ENCODE results near the gene MSX1. TPM values are rescaled to one million over a fixed set of nuclear protein-coding genes. Genes with fewer than 3 reads are reported as not detected.

The MSX1 gene
- total RNA-seq, 1 donor from 2014 or later: 0.26 TPM

GRCh38 chr4:4853371-4853823 lies 6.1 kb upstream of the MSX1 start:
- no peak for FAIRE-seq
- H3K4me3 ChIP-seq (ENCODE audit: low read depth, low read length): no peak overlapping the region
- TF ChIP-seq, protein P1, sequence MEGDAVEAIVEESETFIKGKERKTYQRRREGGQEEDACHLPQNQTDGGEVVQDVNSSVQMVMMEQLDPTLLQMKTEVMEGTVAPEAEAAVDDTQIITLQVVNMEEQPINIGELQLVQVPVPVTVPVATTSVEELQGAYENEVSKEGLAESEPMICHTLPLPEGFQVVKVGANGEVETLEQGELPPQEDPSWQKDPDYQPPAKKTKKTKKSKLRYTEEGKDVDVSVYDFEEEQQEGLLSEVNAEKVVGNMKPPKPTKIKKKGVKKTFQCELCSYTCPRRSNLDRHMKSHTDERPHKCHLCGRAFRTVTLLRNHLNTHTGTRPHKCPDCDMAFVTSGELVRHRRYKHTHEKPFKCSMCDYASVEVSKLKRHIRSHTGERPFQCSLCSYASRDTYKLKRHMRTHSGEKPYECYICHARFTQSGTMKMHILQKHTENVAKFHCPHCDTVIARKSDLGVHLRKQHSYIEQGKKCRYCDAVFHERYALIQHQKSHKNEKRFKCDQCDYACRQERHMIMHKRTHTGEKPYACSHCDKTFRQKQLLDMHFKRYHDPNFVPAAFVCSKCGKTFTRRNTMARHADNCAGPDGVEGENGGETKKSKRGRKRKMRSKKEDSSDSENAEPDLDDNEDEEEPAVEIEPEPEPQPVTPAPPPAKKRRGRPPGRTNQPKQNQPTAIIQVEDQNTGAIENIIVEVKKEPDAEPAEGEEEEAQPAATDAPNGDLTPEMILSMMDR (IDR thresholded peaks at IDR 0.05; ENCODE audit: insufficient read depth, low read length, severe bottlenecking): no peak

DNA sequence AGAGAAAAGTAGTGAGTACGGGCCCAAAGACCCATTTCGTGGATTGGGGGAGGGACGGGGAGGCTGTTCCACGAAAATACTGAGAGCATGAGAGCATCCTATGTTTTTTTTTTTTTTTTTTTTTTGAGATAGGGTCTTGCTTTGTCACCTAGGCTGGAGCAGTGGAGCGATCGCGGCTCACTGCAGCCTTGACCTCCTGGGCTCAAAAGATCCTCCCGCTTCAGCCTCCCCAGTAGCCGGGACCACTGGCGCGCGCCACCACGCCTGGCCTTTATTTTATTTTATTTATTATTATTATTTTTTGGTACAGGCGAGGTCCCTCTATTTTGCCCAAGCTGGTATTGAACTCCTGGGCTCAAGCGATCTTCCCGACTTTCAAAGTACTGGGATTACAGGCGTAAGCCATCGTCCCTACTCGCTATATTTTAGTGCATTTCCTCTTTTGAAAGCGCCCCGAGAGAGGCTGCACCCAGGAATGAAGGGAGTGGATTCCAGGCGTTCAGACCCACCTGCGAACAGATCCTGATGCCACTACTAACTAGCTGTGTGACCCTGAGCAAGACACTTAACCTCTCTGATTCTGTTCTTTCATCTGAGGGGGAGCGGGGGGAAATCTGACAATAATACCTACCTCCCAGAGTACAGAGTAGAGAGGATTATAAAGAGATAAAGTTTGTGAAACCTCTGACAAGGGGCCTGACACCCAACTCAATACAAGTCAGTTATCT lies 5.4 kb upstream of the MSX1 start:
- FAIRE-seq (no peak), DNase-seq (ENCODE audit: low read depth) (no peak)
- no peak overlapping the region for H3K4me3 ChIP-seq (ENCODE audit: low read depth, low read length)
- peaks cover 53% of the 10 kb centered on the region for H3K27me3 ChIP-seq (ENCODE audit: control insufficient read depth, insufficient read depth, low read length)
- H3K36me3 ChIP-seq (ENCODE audit: control insufficient read depth, insufficient read depth, low read length): no peaks in the 10 kb centered on the region
- TF ChIP-seq, protein P1 (IDR thresholded peaks at IDR 0.05; ENCODE audit: insufficient read depth, low read length, severe bottlenecking): no peak

More at GRCh38 chr4:4853371-4853823, 6.1 kb upstream of the MSX1 start:
- peaks cover 50% of the 10 kb centered on the region for H3K27me3 ChIP-seq (ENCODE audit: control insufficient read depth, insufficient read depth, low read length)
- H3K36me3 ChIP-seq (ENCODE audit: control insufficient read depth, insufficient read depth, low read length): no peaks in the 10 kb centered on the region
- no peak for DNase-seq (ENCODE audit: low read depth)

DNA sequence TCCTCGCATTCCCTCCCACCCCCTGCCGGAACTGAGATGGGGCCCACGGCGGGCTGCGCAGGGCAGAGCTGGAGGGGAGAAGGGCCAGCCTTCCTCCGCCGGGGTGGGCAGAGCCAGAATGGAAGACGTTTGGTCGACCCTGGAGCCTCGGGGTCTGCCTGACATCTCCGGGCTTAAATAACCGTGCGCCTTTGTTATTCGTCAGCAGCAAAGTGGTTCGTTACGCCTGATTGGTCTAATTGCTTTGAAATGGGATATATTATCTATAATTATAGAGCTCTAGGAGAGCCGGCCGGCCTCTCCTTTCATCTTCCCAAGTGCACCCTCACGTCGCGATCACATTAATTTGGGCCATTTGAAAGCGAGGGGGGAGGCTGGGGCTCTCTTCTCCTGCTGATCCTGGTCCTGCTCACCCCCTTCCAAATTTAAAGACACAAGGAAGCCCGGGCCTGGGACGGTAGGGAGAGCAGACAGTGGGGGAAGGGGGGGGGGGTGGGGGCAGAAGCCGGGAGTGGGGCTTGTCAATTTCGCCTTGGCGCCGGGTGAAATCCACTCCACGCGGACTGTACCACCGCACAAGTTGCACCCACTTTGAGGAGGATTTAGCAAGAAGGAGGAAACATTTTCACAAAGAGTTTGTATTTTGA lies 4.7 kb upstream of the MSX1 start:
- no peak for FAIRE-seq
- Histone ChIP-seq H3K36me3 (ENCODE audit: control insufficient read depth, insufficient read depth, low read length) (no peaks in the 10 kb centered on the region), H3K27me3 (ENCODE audit: control insufficient read depth, insufficient read depth, low read length) (peaks cover 54% of the 10 kb centered on the region), H3K4me3 (ENCODE audit: low read depth, low read length) (no peak overlapping the region)
- DNase-seq (ENCODE audit: low read depth): no peak
- TF ChIP-seq, protein P1 (IDR thresholded peaks at IDR 0.05; ENCODE audit: insufficient read depth, low read length, severe bottlenecking): no peak

DNA sequence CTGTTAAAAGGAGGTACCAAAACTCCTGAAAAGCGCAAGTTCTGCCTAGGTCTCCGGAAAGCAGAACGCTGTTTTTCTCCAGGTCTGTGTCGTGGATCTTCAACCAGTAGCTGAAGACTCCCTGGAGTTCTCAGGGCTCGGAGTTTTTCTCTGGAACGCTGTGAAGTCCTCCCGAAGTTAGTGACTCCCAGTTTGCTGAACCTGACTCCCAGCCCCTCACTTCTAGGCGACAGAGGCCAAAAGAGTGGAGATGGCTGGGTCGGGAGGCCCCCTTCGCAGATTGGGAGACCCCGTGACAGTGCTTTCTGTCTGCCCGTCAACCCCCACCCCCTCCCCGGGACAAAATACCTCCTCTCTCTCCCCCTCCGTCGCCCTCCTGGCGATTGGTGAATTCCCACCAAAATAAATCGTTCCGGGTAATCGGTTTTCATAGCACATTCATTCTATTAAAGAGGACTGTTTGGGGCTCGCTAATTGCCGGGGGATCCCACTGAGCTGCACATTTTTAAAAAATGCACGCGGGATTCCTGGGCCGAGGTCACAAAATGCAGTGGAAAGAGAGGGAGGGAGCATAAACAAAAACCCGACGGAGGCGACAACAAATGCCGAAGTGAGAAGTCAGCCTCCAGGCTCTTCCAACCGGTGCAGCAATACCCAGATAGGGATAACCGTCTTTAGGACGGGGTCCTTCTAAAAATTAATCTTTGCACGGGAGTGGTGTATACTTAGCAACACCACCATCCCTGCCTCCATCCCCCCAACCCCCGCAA lies 4.0 kb upstream of the MSX1 start:
- Histone ChIP-seq H3K36me3 (ENCODE audit: control insufficient read depth, insufficient read depth, low read length) (no peaks in the 10 kb centered on the region), H3K4me3 (ENCODE audit: low read depth, low read length) (no peak overlapping the region), H3K27me3 (ENCODE audit: control insufficient read depth, insufficient read depth, low read length) (peaks cover 57% of the 10 kb centered on the region)
- DNase-seq (ENCODE audit: low read depth) (no peak), FAIRE-seq (no peak)
- TF ChIP-seq, protein P1 (IDR thresholded peaks at IDR 0.05; ENCODE audit: insufficient read depth, low read length, severe bottlenecking): no peak

DNA sequence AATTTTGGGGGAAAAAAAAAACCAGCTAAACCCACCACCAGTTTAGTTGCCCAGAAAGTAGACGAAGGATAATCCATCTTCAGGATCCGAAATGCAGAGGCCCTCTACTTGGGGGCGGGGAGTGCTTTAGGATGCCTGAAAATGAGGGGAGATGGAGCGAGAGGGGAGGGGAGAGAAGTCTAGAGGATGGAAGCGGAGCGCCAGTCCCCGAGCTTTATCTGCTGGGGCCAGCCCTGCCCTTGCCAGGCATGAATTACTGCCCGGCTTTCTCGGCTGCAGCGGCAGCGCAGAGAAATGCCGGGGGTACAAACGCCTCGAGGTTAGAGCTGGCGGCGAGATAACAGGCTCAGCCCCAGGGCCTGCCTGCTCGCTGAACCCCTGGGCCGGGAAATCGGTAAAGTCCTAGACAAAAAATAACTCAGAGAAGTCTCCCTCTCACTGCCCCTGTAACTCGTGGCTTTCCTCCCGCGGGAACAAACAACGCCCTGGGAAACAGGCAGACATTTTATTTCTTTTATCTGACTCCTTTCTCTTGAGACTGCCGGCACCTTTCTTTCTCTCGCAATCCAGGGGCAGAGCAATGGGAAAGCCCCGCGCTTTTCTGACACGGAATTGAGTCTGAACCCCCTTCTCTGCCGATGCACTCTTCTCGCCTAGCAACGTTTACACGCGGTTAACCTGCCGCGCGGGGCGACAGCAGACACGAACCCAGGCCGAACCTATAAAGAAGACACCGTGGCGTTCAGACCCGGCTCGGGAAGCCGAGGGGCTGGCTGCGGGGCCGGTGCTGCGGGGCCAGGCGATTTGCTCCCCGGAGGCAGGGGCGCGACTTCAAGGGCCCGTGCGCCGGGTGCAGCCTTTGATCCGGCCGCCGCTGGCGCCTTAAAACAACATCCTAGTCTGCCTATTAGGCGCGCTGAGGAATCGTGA lies 3.1 kb upstream of the MSX1 start:
- H3K36me3 ChIP-seq (ENCODE audit: control insufficient read depth, insufficient read depth, low read length): no peaks in the 10 kb centered on the region
- FAIRE-seq: no peak
- H3K27me3 ChIP-seq (ENCODE audit: control insufficient read depth, insufficient read depth, low read length): peaks cover 65% of the 10 kb centered on the region

More for the DNA sequence above, 3.1 kb upstream of the MSX1 start:
- no peak overlapping the region for H3K4me3 ChIP-seq (ENCODE audit: low read depth, low read length)
- TF ChIP-seq, protein P1 (IDR thresholded peaks at IDR 0.05; ENCODE audit: insufficient read depth, low read length, severe bottlenecking): no peak
- no peak for DNase-seq (ENCODE audit: low read depth)
